Measurements from ENCODE around the gene CADM2. TPM values are rescaled to one million over a fixed set of nuclear protein-coding genes. Genes with fewer than 3 reads are reported as not detected.

The CADM2 gene
- total and polyA plus RNA-seq, 12 donors = 0.12 to 3.0 (median 0.62) TPM

DNA sequence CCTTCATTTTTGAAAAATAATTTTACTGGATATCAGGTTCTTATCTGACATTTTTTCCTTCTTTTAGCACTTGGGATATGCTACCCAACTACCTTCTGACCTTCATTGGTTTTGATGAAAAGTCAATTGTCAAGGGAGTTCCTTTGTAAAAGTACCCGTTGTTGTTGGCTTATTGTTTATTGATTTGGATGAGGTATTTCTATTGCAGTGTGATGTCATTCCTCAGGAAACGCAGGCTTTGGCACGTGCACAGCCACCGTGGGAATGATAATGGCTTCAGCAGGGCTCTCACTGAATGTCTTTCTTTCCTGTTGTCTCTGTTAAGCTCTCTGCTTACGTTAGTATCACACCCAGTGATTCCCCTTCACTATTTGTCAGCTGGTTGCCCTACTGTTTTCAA lies 944.6 kb downstream of the CADM2 start:
- intact Hi-C loops (cut with DNase I) = no loop called here
- ATAC-seq (no peak), DNase-seq (no peak)

DNA sequence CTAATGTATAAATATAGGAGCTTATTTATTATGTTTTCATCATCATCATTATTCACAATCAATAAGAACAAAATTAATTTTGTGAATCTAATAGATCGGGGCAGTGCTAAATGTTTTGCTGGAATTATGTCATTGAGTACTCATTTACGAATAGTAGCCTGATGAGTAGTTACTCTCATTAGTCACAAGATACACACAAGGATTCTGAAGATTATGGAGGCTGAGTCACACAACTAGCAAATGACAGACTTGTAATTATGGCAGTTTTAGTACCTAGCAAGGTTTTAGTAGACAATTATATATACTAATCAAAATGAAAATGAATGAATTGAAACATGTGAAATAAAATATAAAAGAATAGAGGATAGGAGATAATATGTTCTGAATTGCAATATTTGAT lies 954.2 kb downstream of the CADM2 start:
- WGBS, 2 donors = 82 to 86% methylated on average over 2 of the region's 2 CpGs
- Histone ChIP-seq H3K4me3 (no peak overlapping the region), H3K4me1 (no peaks in the 10 kb centered on the region), H3K27ac (no peak overlapping the region), H3K9me3 (peaks cover 0 to 8% (median 0%) of the 10 kb centered on the region in 11 donors), H3K36me3 (no peaks in the 10 kb centered on the region), H3K27me3 (no peaks in the 10 kb centered on the region)
- intact Hi-C loops (cut with DNase I) = no loop called here
- TF ChIP-seq, protein P1, sequence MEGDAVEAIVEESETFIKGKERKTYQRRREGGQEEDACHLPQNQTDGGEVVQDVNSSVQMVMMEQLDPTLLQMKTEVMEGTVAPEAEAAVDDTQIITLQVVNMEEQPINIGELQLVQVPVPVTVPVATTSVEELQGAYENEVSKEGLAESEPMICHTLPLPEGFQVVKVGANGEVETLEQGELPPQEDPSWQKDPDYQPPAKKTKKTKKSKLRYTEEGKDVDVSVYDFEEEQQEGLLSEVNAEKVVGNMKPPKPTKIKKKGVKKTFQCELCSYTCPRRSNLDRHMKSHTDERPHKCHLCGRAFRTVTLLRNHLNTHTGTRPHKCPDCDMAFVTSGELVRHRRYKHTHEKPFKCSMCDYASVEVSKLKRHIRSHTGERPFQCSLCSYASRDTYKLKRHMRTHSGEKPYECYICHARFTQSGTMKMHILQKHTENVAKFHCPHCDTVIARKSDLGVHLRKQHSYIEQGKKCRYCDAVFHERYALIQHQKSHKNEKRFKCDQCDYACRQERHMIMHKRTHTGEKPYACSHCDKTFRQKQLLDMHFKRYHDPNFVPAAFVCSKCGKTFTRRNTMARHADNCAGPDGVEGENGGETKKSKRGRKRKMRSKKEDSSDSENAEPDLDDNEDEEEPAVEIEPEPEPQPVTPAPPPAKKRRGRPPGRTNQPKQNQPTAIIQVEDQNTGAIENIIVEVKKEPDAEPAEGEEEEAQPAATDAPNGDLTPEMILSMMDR (IDR thresholded peaks at IDR 0.05) = no peak
- DNase-seq (no peak), ATAC-seq (no peak)

More for the DNA sequence above, 944.6 kb downstream of the CADM2 start:
- Histone ChIP-seq H3K27ac (no peak overlapping the region), H3K4me1 (no peaks in the 10 kb centered on the region), H3K27me3 (no peaks in the 10 kb centered on the region), H3K4me3 (no peak overlapping the region), H3K9me3 (peaks cover 0 to 7% (median 0%) of the 10 kb centered on the region in 11 donors), H3K36me3 (no peaks in the 10 kb centered on the region)
- TF ChIP-seq, protein P1 (IDR thresholded peaks at IDR 0.05) = no peak
- WGBS, 2 donors = 33 to 44% methylated on average over 5 of the region's 5 CpGs

DNA sequence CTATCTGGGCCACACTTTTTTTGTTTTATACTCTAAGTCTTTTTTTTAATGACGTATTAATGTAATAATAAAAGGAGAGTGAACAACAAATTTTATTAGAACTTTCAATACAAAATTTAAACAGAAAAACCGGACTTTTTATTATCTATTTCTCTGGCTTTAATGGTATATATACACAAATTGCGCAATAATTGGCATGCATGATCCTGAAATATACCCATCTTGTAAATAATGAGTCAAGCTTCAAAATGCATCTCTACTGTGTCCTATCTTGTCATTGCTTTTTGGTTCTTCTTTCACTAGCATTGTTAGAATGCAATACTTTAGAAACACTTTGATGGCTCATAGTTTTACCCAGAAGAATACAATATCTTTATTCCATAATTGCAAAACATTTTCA lies 963.6 kb downstream of the CADM2 start:
- intact Hi-C loops (cut with DNase I) = no loop called here

DNA sequence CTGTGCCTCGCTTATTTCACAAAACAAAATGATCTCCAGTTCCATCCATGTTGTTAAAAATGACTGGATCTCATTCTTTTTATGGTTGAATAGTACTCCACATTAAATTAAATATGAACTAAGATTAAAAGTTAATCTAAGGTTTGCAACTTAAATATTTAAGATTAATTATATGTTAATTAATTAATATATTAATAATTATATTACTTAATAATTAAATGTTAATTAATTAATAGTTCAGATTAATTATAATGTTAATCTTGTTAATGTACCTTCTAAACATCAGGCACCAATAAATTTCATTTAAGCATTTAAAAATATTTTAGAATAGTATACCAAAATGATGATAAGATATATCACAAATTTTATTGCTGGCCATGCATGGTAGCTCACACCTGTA lies 971.9 kb downstream of the CADM2 start:
- H3K9me3 ChIP-seq = peaks cover 0 to 4% (median 0%) of the 10 kb centered on the region in 11 donors
- no peaks in the 10 kb centered on the region for H3K27me3 ChIP-seq
- H3K4me3 ChIP-seq = no peak overlapping the region
- ATAC-seq (no peak), DNase-seq (no peak)
- TF ChIP-seq, protein P1 (IDR thresholded peaks at IDR 0.05) = no peak
- no peaks in the 10 kb centered on the region for H3K36me3 ChIP-seq
- H3K27ac ChIP-seq = no peak overlapping the region
- intact Hi-C loops (cut with DNase I) = no loop called here
- no peaks in the 10 kb centered on the region for H3K4me1 ChIP-seq
- 87 to 88% methylated on average over 1 of the region's 1 CpG for WGBS, 2 donors

More for the DNA sequence above, 963.6 kb downstream of the CADM2 start:
- TF ChIP-seq, protein P1 (IDR thresholded peaks at IDR 0.05) = no peak
- ATAC-seq (no peak), DNase-seq (no peak)
- H3K4me3 ChIP-seq = no peak overlapping the region
- H3K36me3 ChIP-seq = no peaks in the 10 kb centered on the region
- no peaks in the 10 kb centered on the region for H3K27me3 ChIP-seq
- 90 to 92% methylated on average over 3 of the region's 3 CpGs for whole genome bisulfite sequencing, 2 donors
- H3K27ac ChIP-seq = no peak overlapping the region
- H3K4me1 ChIP-seq = no peaks in the 10 kb centered on the region
- peaks cover 0 to 5% (median 0%) of the 10 kb centered on the region in 11 donors for H3K9me3 ChIP-seq
